SU-DHL-6 (cell line): ENCODE results near the gene RASSF10.

Source experiments
- H2AFZ ChIP-seq: fragments of 200-600 bp; sonication (generic); 2 replicates; pipeline ENCODE4 v1.6.1; 2014; ENCODE audit warnings: low read depth, mild to moderate bottlenecking, moderate library complexity, mixed read lengths, antibody characterized with exemption, low read length; ENCODE audit not compliant: severe bottlenecking
- H3F3A ChIP-seq: fragments of 200-600 bp; shearing (Covaris generic); 2 replicates; pipeline ENCODE4 v1.6.0; 2016; ENCODE audit warnings: antibody characterized with exemption, mild to moderate bottlenecking; ENCODE audit not compliant: insufficient read depth
- H3K27ac ChIP-seq: fragments of 200-600 bp; sonication (generic); 2 replicates; pipeline ENCODE4 v1.5.1; 2016; ENCODE audit warnings: low read depth, mild to moderate bottlenecking, low read length, moderate library complexity, mixed read lengths
- H3K27me3 ChIP-seq: fragments of 200-600 bp; sonication (generic), shearing (Covaris generic); 2 replicates; pipeline ENCODE4 v1.6.0; 2014; ENCODE audit warnings: mild to moderate bottlenecking, low read length
- H3K36me3 ChIP-seq: fragments of 200-600 bp; sonication (generic); 2 replicates; pipeline ENCODE4 v1.6.1; 2014; ENCODE audit warnings: mild to moderate bottlenecking, low read length, mixed read lengths
- H3K4me2 ChIP-seq: fragments of 300-600, 200-600 bp; shearing (Covaris generic), sonication (generic); 2 replicates; pipeline ENCODE4 v1.6.0; 2014; ENCODE audit warnings: low read length, low read depth, mild to moderate bottlenecking; ENCODE audit not compliant: poor library complexity, severe bottlenecking
- H3K4me3 ChIP-seq: fragments of 200-600 bp; sonication (generic); 2 replicates; pipeline ENCODE4 v1.5.1; 2014; ENCODE audit warnings: antibody characterized with exemption, low read length, mild to moderate bottlenecking, mixed read lengths; ENCODE audit not compliant: insufficient read depth, poor library complexity, severe bottlenecking
- H3K79me2 ChIP-seq: fragments of 200-600 bp; sonication (generic); 2 replicates; pipeline ENCODE4 v1.6.1; 2014; ENCODE audit warnings: mild to moderate bottlenecking, low read length, moderate library complexity; ENCODE audit not compliant: insufficient read depth
- H3K9ac ChIP-seq: fragments of 200-600 bp; sonication (generic); 2 replicates; pipeline ENCODE4 v1.7.0; 2014; ENCODE audit warnings: mild to moderate bottlenecking, low read length
- H3K9me2 ChIP-seq: fragments of 200-600 bp; sonication (generic); replicated peaks from 2 replicates; pipeline ENCODE4 v1.6.1; 2014; ENCODE audit warnings: low read length; ENCODE audit not compliant: insufficient read depth
- H3K9me3 ChIP-seq: fragments of 200-600 bp; sonication (generic); 2 replicates; pipeline ENCODE4 v1.6.1; 2014; ENCODE audit warnings: low read length, mixed read lengths; ENCODE audit not compliant: insufficient read depth
- H4K20me1 ChIP-seq: fragments of 200-600 bp; sonication (generic); 2 replicates; pipeline ENCODE4 v1.6.1; 2014; ENCODE audit warnings: low read depth, mild to moderate bottlenecking, antibody characterized with exemption, low read length, moderate library complexity, mixed read lengths
- EZH2phosphoT487 ChIP-seq: fragments of 200-600 bp; sonication (generic), shearing (Covaris generic); conservative IDR thresholded peaks from 2 replicates; pipeline ENCODE4 v1.6.1; 2018; ENCODE audit warnings: mild to moderate bottlenecking, antibody characterized with exemption, low read length, moderate library complexity, mixed read lengths
- TF ChIP-seq, protein P1 (sequence below): fragments of 200-600 bp; sonication (generic); IDR thresholded peaks from one replicate; pipeline ENCODE4 v1.5.1; 2017; ENCODE audit warnings: antibody characterized with exemption, mild to moderate bottlenecking, low read length, moderate library complexity; ENCODE audit not compliant: insufficient read depth, poor library complexity, severe bottlenecking

RASSF10 gene

GRCh38 chr11:12999597-12999996 lies 9.5 kb upstream of the RASSF10 start:
- Histone ChIP-seq H3K9me3 (no peaks in the 10 kb centered on the region), H3K4me3 (no peak overlapping the region), H3K27ac (no peak overlapping the region), H3F3A (no peaks in the 10 kb centered on the region), H3K9ac (no peak overlapping the region), H2AFZ (no peak overlapping the region), H3K9me2 (no peaks in the 10 kb centered on the region), H4K20me1 (no peaks in the 10 kb centered on the region), H3K4me2 (no peak overlapping the region), H3K27me3 (no peaks in the 10 kb centered on the region), H3K79me2 (no peaks in the 10 kb centered on the region), H3K36me3 (no peaks in the 10 kb centered on the region)
- TF ChIP-seq, protein P1, sequence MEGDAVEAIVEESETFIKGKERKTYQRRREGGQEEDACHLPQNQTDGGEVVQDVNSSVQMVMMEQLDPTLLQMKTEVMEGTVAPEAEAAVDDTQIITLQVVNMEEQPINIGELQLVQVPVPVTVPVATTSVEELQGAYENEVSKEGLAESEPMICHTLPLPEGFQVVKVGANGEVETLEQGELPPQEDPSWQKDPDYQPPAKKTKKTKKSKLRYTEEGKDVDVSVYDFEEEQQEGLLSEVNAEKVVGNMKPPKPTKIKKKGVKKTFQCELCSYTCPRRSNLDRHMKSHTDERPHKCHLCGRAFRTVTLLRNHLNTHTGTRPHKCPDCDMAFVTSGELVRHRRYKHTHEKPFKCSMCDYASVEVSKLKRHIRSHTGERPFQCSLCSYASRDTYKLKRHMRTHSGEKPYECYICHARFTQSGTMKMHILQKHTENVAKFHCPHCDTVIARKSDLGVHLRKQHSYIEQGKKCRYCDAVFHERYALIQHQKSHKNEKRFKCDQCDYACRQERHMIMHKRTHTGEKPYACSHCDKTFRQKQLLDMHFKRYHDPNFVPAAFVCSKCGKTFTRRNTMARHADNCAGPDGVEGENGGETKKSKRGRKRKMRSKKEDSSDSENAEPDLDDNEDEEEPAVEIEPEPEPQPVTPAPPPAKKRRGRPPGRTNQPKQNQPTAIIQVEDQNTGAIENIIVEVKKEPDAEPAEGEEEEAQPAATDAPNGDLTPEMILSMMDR, result no peak
- TF ChIP-seq EZH2phosphoT487, result no peak

DNA sequence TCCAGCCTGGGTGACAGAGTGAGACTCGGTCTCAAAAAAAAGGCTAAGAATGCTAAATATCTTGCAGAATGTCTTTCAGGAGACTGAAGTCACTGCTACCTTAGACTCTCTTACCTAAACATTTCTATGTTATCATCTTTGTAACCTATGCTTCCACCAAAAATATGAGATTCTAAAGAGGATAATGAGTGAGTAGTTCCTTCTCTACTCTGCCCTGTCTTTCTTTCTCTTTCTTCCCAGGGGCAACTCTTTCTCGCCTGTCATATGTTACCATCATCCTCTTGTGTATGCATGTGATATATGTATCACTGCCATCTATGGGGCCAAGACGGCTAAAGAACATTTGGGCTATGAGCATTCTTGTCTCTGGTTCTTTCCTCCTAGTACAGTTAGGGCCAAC lies 9.0 kb upstream of the RASSF10 start:
- Histone ChIP-seq H3K4me2 (no peak overlapping the region), H3K79me2 (no peaks in the 10 kb centered on the region), H3K27ac (no peak overlapping the region), H3K9ac (no peak overlapping the region), H2AFZ (no peak overlapping the region), H4K20me1 (no peaks in the 10 kb centered on the region), H3K4me3 (no peak overlapping the region), H3K36me3 (no peaks in the 10 kb centered on the region), H3F3A (no peaks in the 10 kb centered on the region), H3K9me3 (no peaks in the 10 kb centered on the region), H3K9me2 (no peaks in the 10 kb centered on the region), H3K27me3 (no peaks in the 10 kb centered on the region)
- TF ChIP-seq, protein P1, result no peak
- no peak for TF ChIP-seq EZH2phosphoT487

DNA sequence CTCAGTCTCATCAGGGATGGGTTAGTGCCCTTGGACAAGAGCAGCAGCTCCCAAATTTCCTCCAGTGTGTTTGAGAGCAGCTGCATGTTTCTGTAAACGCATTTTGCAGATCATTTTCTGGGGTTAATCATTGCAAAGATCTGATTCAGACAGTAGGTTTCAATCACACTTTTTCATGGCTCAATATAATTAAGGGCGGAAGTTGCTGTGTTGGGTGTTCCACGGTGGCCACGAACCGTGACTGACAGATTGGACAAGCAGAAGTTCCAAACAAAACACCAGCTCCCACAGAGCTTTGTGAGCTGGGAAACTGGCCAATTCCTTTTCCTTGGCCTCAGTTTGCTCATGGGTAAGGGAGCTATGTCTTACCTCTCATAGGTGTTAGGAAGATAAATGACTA lies 8.4 kb upstream of the RASSF10 start:
- no peak overlapping the region for H3K27ac ChIP-seq
- H3K79me2 ChIP-seq, result no peaks in the 10 kb centered on the region
- no peaks in the 10 kb centered on the region for H3K27me3 ChIP-seq
- no peaks in the 10 kb centered on the region for H4K20me1 ChIP-seq
- no peaks in the 10 kb centered on the region for H3K36me3 ChIP-seq
- H3F3A ChIP-seq, result no peaks in the 10 kb centered on the region
- no peak overlapping the region for H3K4me2 ChIP-seq
- no peak overlapping the region for H2AFZ ChIP-seq
- no peak overlapping the region for H3K9ac ChIP-seq
- TF ChIP-seq EZH2phosphoT487, result no peak
- TF ChIP-seq, protein P1, result no peak
- H3K9me2 ChIP-seq, result no peaks in the 10 kb centered on the region
- H3K4me3 ChIP-seq, result no peak overlapping the region
- H3K9me3 ChIP-seq, result no peaks in the 10 kb centered on the region
